Astrocyte (in vitro differentiated cells and primary cell): Measurements from ENCODE around the gene FOXN4. TPM values are rescaled to one million over a fixed set of nuclear protein-coding genes. Genes with fewer than 3 reads are reported as not detected.
A peak's percentile ranks its signal among the peaks of the same experiment; 100 is the strongest.

Experiments used
- DNase-seq: peaks from one replicate; pipeline ENCODE4 v3.0.0-alpha.2; 2010; ENCODE audit warnings: low read depth
- FAIRE-seq: peaks from 2 replicates; lab custom pipeline; 2011; peaks lifted over from hg19 to GRCh38; lab: Jason Lieb, UNC
- H2AFZ ChIP-seq: 2 replicates; pipeline ENCODE4 v1.6.0; 2012; ENCODE audit warnings: low read depth, low read length, inconsistent platforms
- H3K27ac ChIP-seq: 2 replicates; pipeline ENCODE4 v1.5.1; 2011; ENCODE audit warnings: low read depth, low read length, inconsistent platforms
- H3K27me3 ChIP-seq: 2 replicates; pipeline ENCODE4 v1.6.0; 2011; ENCODE audit warnings: low read length, inconsistent platforms; ENCODE audit not compliant: insufficient read depth
- H3K36me3 ChIP-seq: 2 replicates; pipeline ENCODE4 v1.5.1; 2011; ENCODE audit warnings: low read length, inconsistent platforms; ENCODE audit not compliant: insufficient read depth
- H3K4me1 ChIP-seq: 2 replicates; pipeline ENCODE4 v1.5.1; 2011; ENCODE audit warnings: low read length, inconsistent platforms; ENCODE audit not compliant: insufficient read depth
- H3K4me2 ChIP-seq: 2 replicates; pipeline ENCODE4 v1.6.0; 2012; ENCODE audit warnings: low read length, inconsistent platforms
- H3K4me3 ChIP-seq: 2 replicates; pipeline ENCODE4 v1.5.1; 2011; ENCODE audit warnings: low read depth, mild to moderate bottlenecking, low read length, inconsistent platforms; ENCODE audit not compliant: insufficient read depth
- H3K79me2 ChIP-seq: 2 replicates; pipeline ENCODE4 v1.6.0; 2012; ENCODE audit warnings: mild to moderate bottlenecking, low read length, inconsistent platforms; ENCODE audit not compliant: insufficient read depth
- H3K9ac ChIP-seq: 2 replicates; pipeline ENCODE4 v1.6.0; 2012; ENCODE audit warnings: mild to moderate bottlenecking, low read length, inconsistent platforms
- H3K9me3 ChIP-seq: 2 replicates; pipeline ENCODE4 v1.5.1; 2012; ENCODE audit warnings: low read depth, mild to moderate bottlenecking, low read length, inconsistent platforms; ENCODE audit not compliant: insufficient read depth
- H4K20me1 ChIP-seq: 2 replicates; pipeline ENCODE4 v1.6.0; 2012; ENCODE audit warnings: low read length, inconsistent platforms; ENCODE audit not compliant: insufficient read depth
- H3K27ac Mint-ChIP-seq: one replicate; pipeline ENCODE4 v1.8.0; 2021; ENCODE audit warnings: mild to moderate bottlenecking, mixed read lengths; ENCODE audit not compliant: unreplicated experiment
- H3K27me3 Mint-ChIP-seq: one replicate; pipeline ENCODE4 v1.8.0; 2021; ENCODE audit warnings: low read depth, mixed read lengths; ENCODE audit not compliant: unreplicated experiment
- H3K36me3 Mint-ChIP-seq: one replicate; pipeline ENCODE4 v1.8.0; 2021; ENCODE audit warnings: low read depth, mixed read lengths; ENCODE audit not compliant: unreplicated experiment
- H3K4me1 Mint-ChIP-seq: one replicate; pipeline ENCODE4 v1.8.0; 2021; ENCODE audit warnings: low read depth, mixed read lengths; ENCODE audit not compliant: unreplicated experiment
- H3K4me3 Mint-ChIP-seq: one replicate; pipeline ENCODE4 v1.8.0; 2021; ENCODE audit warnings: mild to moderate bottlenecking, moderate library complexity, mixed read lengths; ENCODE audit not compliant: unreplicated experiment
- H3K9me3 Mint-ChIP-seq: one replicate; pipeline ENCODE4 v1.8.0; 2021; ENCODE audit warnings: mild to moderate bottlenecking, mixed read lengths; ENCODE audit not compliant: unreplicated experiment
- CTCF ChIP-seq: IDR thresholded peaks from 2 replicates; pipeline ENCODE4 v1.5.1; 2011; ENCODE audit warnings: low read depth, mild to moderate bottlenecking, inconsistent platforms, low read length, moderate library complexity; ENCODE audit not compliant: insufficient read depth
- EZH2 ChIP-seq: IDR thresholded peaks from 2 replicates; pipeline ENCODE4 v1.6.1; 2012; ENCODE audit warnings: mild to moderate bottlenecking, low read length, inconsistent platforms; ENCODE audit not compliant: insufficient read depth
- total RNA-seq: library from RNA; stranded (reverse); gene quantifications from 2 replicates; pipeline ENCODE4 v1.2.1, GENCODE V29; 2021

The FOXN4 gene
- total RNA-seq, 1 donor from 2014 or later = not detected

DNA sequence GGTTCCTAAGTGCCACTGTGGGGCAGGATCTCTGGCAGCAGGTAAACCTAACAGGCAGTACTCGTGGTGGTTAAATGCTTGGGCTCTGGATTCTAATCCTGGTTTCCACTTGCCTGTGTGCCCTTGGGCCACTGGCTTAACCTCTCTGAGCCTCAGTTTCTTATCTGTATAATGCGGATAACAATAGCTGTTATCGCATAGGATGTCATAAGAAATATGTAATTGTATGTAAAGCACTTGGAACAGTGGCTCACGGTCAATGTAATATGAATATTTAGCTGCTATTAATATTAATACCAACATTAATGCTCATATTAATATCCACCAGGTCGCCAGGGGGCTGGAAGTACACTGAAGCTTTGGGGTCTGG, 16.8 kb downstream of the FOXN4 start:
- Histone ChIP-seq H3K9ac (no peak overlapping the region), H3K79me2 (no peaks in the 10 kb centered on the region), H3K27me3 (peaks cover 7% of the 10 kb centered on the region), H3K9me3 (no peaks in the 10 kb centered on the region), H3K4me1 (peaks cover 3% of the 10 kb centered on the region), H3K36me3 (no peaks in the 10 kb centered on the region), H3K4me2 (no peak overlapping the region), H2AFZ (no peak overlapping the region), H3K27ac (no peak overlapping the region), H4K20me1 (no peaks in the 10 kb centered on the region), H3K4me3 (no peak overlapping the region)
- Mint-ChIP-seq H3K27me3 (peaks cover 57% of the 10 kb centered on the region), H3K9me3 (no peaks in the 10 kb centered on the region), H3K4me1 (no peaks in the 10 kb centered on the region), H3K36me3 (no peaks in the 10 kb centered on the region), H3K4me3 (no peak overlapping the region), H3K27ac (no peak overlapping the region)
- no peak for FAIRE-seq
- TF ChIP-seq EZH2 (no peak), CTCF (no peak)
- no peak for DNase-seq

DNA sequence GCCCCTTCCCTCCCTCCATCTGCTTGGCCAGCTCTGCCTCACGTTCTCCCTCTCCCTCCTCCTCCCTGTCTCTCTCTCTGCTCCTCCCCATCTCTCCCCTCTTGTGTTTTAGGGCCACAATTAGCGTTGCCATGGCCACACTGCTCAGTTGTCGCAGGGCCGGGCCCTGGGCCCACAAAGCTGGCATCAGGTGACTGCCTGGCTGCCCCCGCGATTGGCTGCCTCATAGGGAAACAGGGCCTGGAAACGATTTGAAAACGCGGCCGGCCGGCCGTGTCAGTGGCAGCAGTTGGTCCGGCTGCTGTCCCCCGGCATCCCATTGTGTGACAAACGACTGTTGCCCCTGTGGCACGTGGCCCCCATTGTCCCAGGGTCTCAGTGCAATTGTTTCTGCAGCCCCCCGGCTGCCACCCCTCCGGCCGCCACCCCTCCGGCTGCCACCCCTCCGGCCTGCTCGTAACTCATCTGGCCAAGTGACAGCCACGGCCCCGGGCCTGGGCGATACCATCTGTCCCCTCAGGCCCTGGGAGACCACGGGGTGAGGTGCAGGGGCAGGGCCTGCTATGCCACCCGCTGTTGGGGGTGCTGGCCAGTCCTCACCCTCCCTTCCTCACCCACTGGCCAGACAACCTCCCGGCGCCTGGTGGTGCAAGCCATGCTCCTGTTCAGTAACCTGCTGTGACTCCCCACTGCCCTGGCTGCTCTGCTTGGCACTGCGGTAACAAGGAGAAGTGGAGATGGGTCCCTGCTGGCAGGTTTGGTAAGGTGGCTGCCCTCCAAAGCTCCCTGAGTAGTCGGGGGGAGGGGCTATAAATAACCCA, 17.4 kb downstream of the FOXN4 start:
- H3K9me3 ChIP-seq = no peaks in the 10 kb centered on the region
- H3K9me3 Mint-ChIP-seq = no peaks in the 10 kb centered on the region
- H3K4me3 Mint-ChIP-seq = no peak overlapping the region
- no peak overlapping the region for H3K27ac ChIP-seq
- H3K79me2 ChIP-seq = no peaks in the 10 kb centered on the region
- no peak for FAIRE-seq
- H3K27me3 Mint-ChIP-seq = peaks cover 54% of the 10 kb centered on the region
- peak overlapping the region; percentile 90 for H2AFZ ChIP-seq
- peak overlapping the region; percentile 31 for H3K9ac ChIP-seq
- peak overlapping the region; percentile 78 for H3K4me2 ChIP-seq
- DNase-seq = peak; percentile 16
- H3K4me1 ChIP-seq = peaks cover 3% of the 10 kb centered on the region
- H3K4me3 ChIP-seq = no peak overlapping the region
- no peaks in the 10 kb centered on the region for H4K20me1 ChIP-seq
- no peaks in the 10 kb centered on the region for H3K36me3 Mint-ChIP-seq
- H3K36me3 ChIP-seq = no peaks in the 10 kb centered on the region
- H3K27ac Mint-ChIP-seq = no peak overlapping the region
- no peaks in the 10 kb centered on the region for H3K4me1 Mint-ChIP-seq
- H3K27me3 ChIP-seq = peaks cover 7% of the 10 kb centered on the region
- TF ChIP-seq EZH2 (no peak), CTCF (no peak)

- H3K36me3 Mint-ChIP-seq = no peaks in the 10 kb centered on the region
- H3K27ac ChIP-seq = no peak overlapping the region
- peaks cover 53% of the 10 kb centered on the region for H3K27me3 Mint-ChIP-seq
- H3K9me3 Mint-ChIP-seq = no peaks in the 10 kb centered on the region
- H3K36me3 ChIP-seq = no peaks in the 10 kb centered on the region
- DNase-seq (no peak), FAIRE-seq (no peak)
- H3K79me2 ChIP-seq = no peaks in the 10 kb centered on the region
- H3K4me2 ChIP-seq = peak overlapping the region; percentile 78
- H2AFZ ChIP-seq = peak overlapping the region; percentile 90
- no peaks in the 10 kb centered on the region for H3K9me3 ChIP-seq
- no peak overlapping the region for H3K27ac Mint-ChIP-seq
- H3K4me3 Mint-ChIP-seq = no peak overlapping the region
- peak overlapping the region; percentile 31 for H3K9ac ChIP-seq
- H3K27me3 ChIP-seq = peaks cover 7% of the 10 kb centered on the region
- TF ChIP-seq EZH2 (no peak), CTCF (no peak)
- H3K4me1 Mint-ChIP-seq = no peaks in the 10 kb centered on the region
- H3K4me3 ChIP-seq = no peak overlapping the region
- H3K4me1 ChIP-seq = peaks cover 3% of the 10 kb centered on the region
- no peaks in the 10 kb centered on the region for H4K20me1 ChIP-seq
Measured at GRCh38 chr12:109291117-109291516, 18.0 kb downstream of the FOXN4 start.
